Testis (tissue), 2 donors: ENCODE data around the gene TGFA.

Experiments used
- POLR2A ChIP-seq: fragments of 450-650 bp; IDR thresholded peaks from one replicate; pipeline ENCODE4 v1.6.1; 2017; ENCODE audit warnings: antibody characterized with exemption, mild to moderate bottlenecking, moderate library complexity
- TF ChIP-seq, protein P1 (sequence below), 3 experiments: fragments of 450-650 bp in 2 of 3; fragments of 200-600 bp in 1 of 3; sonication (generic) in 1 of 3; IDR thresholded peaks; one replicate each; pipeline ENCODE4 v1.5.1; 2016 to 2019; ENCODE audit warnings: antibody characterized with exemption in 3 of 3, mild to moderate bottlenecking in 2 of 3, moderate library complexity in 1 of 3

DNA sequence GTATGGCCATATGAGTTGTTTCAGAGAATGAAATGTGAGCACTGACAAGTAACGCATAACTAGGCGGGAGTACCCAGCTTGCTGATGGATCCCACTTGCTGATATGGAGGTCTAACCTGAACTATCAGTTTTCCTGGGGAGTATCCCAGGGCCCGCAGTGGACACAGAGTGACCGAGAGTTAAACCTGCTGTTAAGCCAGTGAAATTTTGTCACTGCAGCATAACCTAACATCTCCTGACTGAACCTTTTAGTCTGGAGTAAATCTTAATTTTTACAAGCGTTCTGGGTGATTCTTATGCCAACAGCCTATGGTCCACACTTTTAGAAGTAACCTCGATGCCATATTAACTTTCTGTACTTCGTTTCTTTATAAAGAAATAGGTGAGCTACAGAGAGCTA is 54.4 kb downstream of the TGFA start:
- TF ChIP-seq, protein P1, sequence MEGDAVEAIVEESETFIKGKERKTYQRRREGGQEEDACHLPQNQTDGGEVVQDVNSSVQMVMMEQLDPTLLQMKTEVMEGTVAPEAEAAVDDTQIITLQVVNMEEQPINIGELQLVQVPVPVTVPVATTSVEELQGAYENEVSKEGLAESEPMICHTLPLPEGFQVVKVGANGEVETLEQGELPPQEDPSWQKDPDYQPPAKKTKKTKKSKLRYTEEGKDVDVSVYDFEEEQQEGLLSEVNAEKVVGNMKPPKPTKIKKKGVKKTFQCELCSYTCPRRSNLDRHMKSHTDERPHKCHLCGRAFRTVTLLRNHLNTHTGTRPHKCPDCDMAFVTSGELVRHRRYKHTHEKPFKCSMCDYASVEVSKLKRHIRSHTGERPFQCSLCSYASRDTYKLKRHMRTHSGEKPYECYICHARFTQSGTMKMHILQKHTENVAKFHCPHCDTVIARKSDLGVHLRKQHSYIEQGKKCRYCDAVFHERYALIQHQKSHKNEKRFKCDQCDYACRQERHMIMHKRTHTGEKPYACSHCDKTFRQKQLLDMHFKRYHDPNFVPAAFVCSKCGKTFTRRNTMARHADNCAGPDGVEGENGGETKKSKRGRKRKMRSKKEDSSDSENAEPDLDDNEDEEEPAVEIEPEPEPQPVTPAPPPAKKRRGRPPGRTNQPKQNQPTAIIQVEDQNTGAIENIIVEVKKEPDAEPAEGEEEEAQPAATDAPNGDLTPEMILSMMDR (IDR thresholded peaks at IDR 0.05): no peak
- no peak for TF ChIP-seq POLR2A
